Measurements from ENCODE around the gene LIPF. TPM values are rescaled to one million over a fixed set of nuclear protein-coding genes. Genes with fewer than 3 reads are reported as not detected.
A peak's percentile ranks its signal among the peaks of the same experiment; 100 is the strongest.

The LIPF gene
- total RNA-seq, 1 experiment from 2014 or later = not detected

DNA sequence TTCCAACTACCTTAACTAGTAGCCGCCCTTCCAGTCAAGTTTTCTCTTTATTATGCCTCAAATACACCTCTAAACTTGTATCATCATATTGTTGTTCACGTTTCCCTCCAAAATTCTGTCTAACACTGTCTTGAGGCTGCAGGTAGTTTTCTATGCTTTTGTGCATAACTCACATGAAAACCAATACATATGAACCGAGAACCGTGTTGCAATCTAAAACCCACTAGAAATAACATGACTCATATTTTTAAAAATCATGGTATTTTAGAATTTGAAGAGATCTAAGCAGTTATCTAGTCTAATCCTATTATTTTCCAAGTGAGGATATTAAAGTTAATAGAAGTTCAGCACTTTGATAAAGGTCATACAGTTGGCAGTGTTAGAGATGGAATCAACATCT, 18.2 kb downstream of the LIPF start (continued):
- TF ChIP-seq SP1 (CRISPR knock-in tag; conservative IDR thresholded peaks at IDR 0.05) = no peak
- TF ChIP-seq NFATC4 (CRISPR knock-in tag; IDR thresholded peaks at IDR 0.05) = no peak

DNA sequence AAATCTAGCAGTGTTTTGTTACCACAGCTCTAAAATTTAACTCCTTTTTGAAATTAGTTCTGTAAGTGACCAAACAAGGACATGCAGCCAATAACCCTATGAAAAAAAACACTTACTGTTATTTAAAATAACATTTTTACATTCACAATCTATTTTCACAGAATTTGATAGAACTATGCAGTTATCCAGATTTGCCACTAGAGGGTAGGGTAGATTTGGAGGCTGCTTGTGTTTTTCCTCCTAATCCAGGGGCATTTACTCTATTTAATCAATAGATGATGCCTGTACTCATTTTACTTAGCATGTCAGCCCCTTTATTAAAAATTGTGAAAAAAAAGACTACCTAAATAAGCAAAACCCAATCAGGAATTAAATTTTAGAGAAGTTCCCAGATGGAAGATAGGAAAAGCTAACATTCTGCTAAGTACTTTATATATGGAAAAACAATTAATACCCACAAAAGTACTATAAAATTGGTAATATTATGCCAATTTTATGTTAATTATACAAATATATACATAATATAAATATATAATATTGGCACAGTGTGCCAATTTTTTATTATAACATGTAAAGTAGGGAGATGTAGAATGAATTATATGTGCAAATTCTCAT, 23.7 kb downstream of the LIPF start:
- CTCF ChIA-PET = interaction anchor here (1.2 to 3.1 kb wide), 2 partner anchors 40 to 81 kb away, joined by 4 to 13 read pairs; no protein-coding TSS in a partner anchor
- no peaks in the 10 kb centered on the region for H3K4me1 Mint-ChIP-seq
- H3K27me3 Mint-ChIP-seq (ENCODE audit: low read depth) = peaks cover 56% of the 10 kb centered on the region
- no peak overlapping the region for H3K27ac Mint-ChIP-seq
- DNase-seq (ENCODE audit: low spot score) = no peak
- no peak for ATAC-seq
- H3K4me3 Mint-ChIP-seq = no peak overlapping the region
- H3K9me3 Mint-ChIP-seq = no peaks in the 10 kb centered on the region
- H3K36me3 Mint-ChIP-seq = no peaks in the 10 kb centered on the region
- TF ChIP-seq TP53 (CRISPR knock-in tag; IDR thresholded peaks at IDR 0.05) (no peak), RORB (CRISPR knock-in tag; IDR thresholded peaks at IDR 0.05) (no peak), FOXK1 (CRISPR knock-in tag; IDR thresholded peaks at IDR 0.05) (no peak)
- TF ChIP-seq, protein P1, sequence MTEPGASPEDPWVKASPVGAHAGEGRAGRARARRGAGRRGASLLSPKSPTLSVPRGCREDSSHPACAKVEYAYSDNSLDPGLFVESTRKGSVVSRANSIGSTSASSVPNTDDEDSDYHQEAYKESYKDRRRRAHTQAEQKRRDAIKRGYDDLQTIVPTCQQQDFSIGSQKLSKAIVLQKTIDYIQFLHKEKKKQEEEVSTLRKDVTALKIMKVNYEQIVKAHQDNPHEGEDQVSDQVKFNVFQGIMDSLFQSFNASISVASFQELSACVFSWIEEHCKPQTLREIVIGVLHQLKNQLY (CRISPR knock-in tag; IDR thresholded peaks at IDR 0.05) = no peak
- TF ChIP-seq, protein P2, sequence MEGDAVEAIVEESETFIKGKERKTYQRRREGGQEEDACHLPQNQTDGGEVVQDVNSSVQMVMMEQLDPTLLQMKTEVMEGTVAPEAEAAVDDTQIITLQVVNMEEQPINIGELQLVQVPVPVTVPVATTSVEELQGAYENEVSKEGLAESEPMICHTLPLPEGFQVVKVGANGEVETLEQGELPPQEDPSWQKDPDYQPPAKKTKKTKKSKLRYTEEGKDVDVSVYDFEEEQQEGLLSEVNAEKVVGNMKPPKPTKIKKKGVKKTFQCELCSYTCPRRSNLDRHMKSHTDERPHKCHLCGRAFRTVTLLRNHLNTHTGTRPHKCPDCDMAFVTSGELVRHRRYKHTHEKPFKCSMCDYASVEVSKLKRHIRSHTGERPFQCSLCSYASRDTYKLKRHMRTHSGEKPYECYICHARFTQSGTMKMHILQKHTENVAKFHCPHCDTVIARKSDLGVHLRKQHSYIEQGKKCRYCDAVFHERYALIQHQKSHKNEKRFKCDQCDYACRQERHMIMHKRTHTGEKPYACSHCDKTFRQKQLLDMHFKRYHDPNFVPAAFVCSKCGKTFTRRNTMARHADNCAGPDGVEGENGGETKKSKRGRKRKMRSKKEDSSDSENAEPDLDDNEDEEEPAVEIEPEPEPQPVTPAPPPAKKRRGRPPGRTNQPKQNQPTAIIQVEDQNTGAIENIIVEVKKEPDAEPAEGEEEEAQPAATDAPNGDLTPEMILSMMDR (IDR thresholded peaks at IDR 0.05) = peak; percentile 39; the same call in 1 of the 2 replicates
- POLR2A ChIA-PET = no interaction called here

DNA sequence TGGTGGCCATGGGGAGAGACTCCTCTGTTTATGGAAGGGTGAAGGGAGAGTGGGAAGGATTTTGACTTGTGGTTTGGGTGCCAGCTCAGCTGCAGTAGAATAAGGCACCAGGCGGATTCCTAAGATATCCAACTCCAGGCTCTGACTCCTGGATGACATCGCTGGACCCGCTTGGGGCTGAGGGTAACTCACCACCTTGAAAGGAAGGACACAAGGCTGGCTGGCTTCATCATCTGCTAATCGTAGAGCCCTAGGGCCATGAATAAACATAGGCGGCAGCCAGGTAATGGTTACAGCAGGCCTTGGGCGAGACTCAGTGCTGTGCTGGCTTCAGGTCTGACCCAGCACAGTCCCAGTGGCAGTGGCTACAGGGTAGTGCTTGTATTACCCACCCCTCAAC, 25.1 kb downstream of the LIPF start:
- H3K4me3 Mint-ChIP-seq = no peak overlapping the region
- TF ChIP-seq CREM (CRISPR knock-in tag; IDR thresholded peaks at IDR 0.05) = no peak
- TF ChIP-seq, protein P3, sequence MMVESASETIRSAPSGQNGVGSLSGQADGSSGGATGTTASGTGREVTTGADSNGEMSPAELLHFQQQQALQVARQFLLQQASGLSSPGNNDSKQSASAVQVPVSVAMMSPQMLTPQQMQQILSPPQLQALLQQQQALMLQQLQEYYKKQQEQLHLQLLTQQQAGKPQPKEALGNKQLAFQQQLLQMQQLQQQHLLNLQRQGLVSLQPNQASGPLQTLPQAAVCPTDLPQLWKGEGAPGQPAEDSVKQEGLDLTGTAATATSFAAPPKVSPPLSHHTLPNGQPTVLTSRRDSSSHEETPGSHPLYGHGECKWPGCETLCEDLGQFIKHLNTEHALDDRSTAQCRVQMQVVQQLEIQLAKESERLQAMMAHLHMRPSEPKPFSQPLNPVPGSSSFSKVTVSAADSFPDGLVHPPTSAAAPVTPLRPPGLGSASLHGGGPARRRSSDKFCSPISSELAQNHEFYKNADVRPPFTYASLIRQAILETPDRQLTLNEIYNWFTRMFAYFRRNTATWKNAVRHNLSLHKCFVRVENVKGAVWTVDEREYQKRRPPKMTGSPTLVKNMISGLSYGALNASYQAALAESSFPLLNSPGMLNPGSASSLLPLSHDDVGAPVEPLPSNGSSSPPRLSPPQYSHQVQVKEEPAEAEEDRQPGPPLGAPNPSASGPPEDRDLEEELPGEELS (CRISPR knock-in tag; IDR thresholded peaks at IDR 0.05) = no peak
- no peak for TF ChIP-seq MXD4 (CRISPR knock-in tag; IDR thresholded peaks at IDR 0.05; ENCODE audit: borderline replicate concordance)
- no peak for TF ChIP-seq CREB1 (CRISPR knock-in tag; IDR thresholded peaks at IDR 0.05)
- TF ChIP-seq, protein P4, sequence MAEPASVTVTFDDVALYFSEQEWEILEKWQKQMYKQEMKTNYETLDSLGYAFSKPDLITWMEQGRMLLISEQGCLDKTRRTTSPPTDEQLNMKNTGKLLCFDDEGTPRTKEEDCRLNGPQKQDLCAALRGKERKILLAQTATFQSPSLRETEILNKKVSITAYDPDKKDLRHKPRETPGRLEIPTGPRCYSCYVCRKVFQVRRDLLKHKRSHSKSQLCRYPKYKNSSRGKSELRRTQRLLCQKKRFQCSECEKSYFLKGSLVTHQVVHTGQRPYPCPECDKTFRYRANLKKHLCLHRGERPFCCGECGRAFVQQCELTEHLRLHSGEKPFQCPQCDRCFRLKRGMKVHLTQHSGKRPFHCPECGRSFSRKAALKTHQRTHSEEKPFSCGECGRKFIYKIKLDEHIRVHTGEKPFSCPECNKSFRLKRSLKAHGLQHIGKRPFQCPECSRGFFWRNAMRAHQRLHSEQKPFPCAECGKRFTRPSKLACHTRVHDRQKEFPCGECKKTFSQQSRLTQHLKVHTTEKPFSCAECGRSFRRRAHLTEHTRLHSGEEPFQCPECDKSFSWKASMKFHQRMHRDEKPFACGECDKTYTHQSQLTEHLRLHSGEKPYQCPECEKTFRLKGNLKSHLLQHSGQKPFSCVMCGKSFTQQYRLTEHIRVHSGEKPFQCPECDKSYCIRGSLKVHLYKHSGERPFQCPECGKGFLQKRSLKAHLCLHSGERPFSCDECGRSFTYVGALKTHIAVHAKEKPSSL (CRISPR knock-in tag; conservative IDR thresholded peaks at IDR 0.05) = no peak
- TF ChIP-seq SMAD4 (CRISPR knock-in tag; IDR thresholded peaks at IDR 0.05) = no peak
- no peak for TF ChIP-seq NR2C2 (CRISPR knock-in tag; IDR thresholded peaks at IDR 0.05)
- no peak for TF ChIP-seq ZNF219 (CRISPR knock-in tag; IDR thresholded peaks at IDR 0.05; ENCODE audit: borderline replicate concordance)
- TF ChIP-seq, protein P5, sequence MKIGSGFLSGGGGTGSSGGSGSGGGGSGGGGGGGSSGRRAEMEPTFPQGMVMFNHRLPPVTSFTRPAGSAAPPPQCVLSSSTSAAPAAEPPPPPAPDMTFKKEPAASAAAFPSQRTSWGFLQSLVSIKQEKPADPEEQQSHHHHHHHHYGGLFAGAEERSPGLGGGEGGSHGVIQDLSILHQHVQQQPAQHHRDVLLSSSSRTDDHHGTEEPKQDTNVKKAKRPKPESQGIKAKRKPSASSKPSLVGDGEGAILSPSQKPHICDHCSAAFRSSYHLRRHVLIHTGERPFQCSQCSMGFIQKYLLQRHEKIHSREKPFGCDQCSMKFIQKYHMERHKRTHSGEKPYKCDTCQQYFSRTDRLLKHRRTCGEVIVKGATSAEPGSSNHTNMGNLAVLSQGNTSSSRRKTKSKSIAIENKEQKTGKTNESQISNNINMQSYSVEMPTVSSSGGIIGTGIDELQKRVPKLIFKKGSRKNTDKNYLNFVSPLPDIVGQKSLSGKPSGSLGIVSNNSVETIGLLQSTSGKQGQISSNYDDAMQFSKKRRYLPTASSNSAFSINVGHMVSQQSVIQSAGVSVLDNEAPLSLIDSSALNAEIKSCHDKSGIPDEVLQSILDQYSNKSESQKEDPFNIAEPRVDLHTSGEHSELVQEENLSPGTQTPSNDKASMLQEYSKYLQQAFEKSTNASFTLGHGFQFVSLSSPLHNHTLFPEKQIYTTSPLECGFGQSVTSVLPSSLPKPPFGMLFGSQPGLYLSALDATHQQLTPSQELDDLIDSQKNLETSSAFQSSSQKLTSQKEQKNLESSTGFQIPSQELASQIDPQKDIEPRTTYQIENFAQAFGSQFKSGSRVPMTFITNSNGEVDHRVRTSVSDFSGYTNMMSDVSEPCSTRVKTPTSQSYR (CRISPR knock-in tag; IDR thresholded peaks at IDR 0.05) = no peak
- TF ChIP-seq ELF4 (CRISPR knock-in tag; IDR thresholded peaks at IDR 0.05; ENCODE audit: low read depth) = no peak
- TF ChIP-seq, protein P6, sequence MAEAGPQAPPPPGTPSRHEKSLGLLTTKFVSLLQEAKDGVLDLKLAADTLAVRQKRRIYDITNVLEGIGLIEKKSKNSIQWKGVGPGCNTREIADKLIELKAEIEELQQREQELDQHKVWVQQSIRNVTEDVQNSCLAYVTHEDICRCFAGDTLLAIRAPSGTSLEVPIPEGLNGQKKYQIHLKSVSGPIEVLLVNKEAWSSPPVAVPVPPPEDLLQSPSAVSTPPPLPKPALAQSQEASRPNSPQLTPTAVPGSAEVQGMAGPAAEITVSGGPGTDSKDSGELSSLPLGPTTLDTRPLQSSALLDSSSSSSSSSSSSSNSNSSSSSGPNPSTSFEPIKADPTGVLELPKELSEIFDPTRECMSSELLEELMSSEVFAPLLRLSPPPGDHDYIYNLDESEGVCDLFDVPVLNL (CRISPR knock-in tag; IDR thresholded peaks at IDR 0.05; ENCODE audit: borderline replicate concordance, low read depth) = no peak
- no peak for TF ChIP-seq ZNF138 (CRISPR knock-in tag; conservative IDR thresholded peaks at IDR 0.05)
- no peak for TF ChIP-seq TP53 (CRISPR knock-in tag; IDR thresholded peaks at IDR 0.05)
- no peak for TF ChIP-seq CBFB (CRISPR knock-in tag; IDR thresholded peaks at IDR 0.05; ENCODE audit: low read depth)
- no peak for TF ChIP-seq ETV6 (CRISPR knock-in tag; IDR thresholded peaks at IDR 0.05)
- TF ChIP-seq FOXP1 (CRISPR knock-in tag; IDR thresholded peaks at IDR 0.05; ENCODE audit: borderline replicate concordance) = no peak
- no peak for TF ChIP-seq ZBTB21 (CRISPR knock-in tag; IDR thresholded peaks at IDR 0.05; ENCODE audit: borderline replicate concordance)
- no peak for TF ChIP-seq ESRRA (CRISPR knock-in tag; IDR thresholded peaks at IDR 0.05; ENCODE audit: borderline replicate concordance)
- CTCF ChIA-PET = interaction anchor here (0.5 to 2.9 kb wide), 3 partner anchors 39 to 674 kb away, joined by 3 to 17 read pairs (median 4); no protein-coding TSS in a partner anchor
- H3K27me3 Mint-ChIP-seq (ENCODE audit: low read depth) = peaks cover 69% of the 10 kb centered on the region
- POLR2A ChIA-PET = no interaction called here
- H3K9me3 Mint-ChIP-seq = no peaks in the 10 kb centered on the region
- H3K27ac Mint-ChIP-seq = no peak overlapping the region
- no peaks in the 10 kb centered on the region for H3K4me1 Mint-ChIP-seq
- ATAC-seq (no peak; the same call in 1 of the 2 replicates), DNase-seq (ENCODE audit: low spot score) (no peak)
- H3K36me3 Mint-ChIP-seq = no peaks in the 10 kb centered on the region

Measured in WTC11 (cell line).